H1 (cell line): ENCODE measurements around the gene S100A6. TPM values are rescaled to one million over a fixed set of nuclear protein-coding genes. Genes with fewer than 3 reads are reported as not detected.

Experiments used
- CTCF ChIA-PET: fragments of 300-600 bp; sonication (Branson Sonifier 250); formaldehyde crosslinking; loops from one replicate; lab custom pipeline; 2021; ENCODE audit not compliant: partially characterized antibody; lab: Charles Lee
- POLR2A ChIA-PET: fragments of 300-600 bp; sonication (Branson Sonifier 250); formaldehyde crosslinking; loops from one replicate; lab custom pipeline; 2021; ENCODE audit warnings: inconsistent platforms; ENCODE audit not compliant: partially characterized antibody; lab: Charles Lee
- DNase-seq, 2 experiments: peaks; one replicate each; pipeline versions ENCODE4 v3.0.0 to v3.0.0-alpha.2; 2010 to 2022; ENCODE audit warnings: low spot score in 2 of 2, low read depth in 1 of 2, mixed read lengths in 1 of 2
- FAIRE-seq: peaks from 2 replicates; lab custom pipeline; 2011; peaks lifted over from hg19 to GRCh38; lab: Jason Lieb, UNC
- H2AFZ ChIP-seq: 2 replicates; pipeline ENCODE4 v1.8.1; 2012; ENCODE audit warnings: low read length, inconsistent platforms
- H2AK5ac ChIP-seq: 2 replicates; pipeline ENCODE4 v1.6.1; 2013; ENCODE audit warnings: low read depth, low read length
- H2BK120ac ChIP-seq: replicated peaks from 2 replicates; pipeline ENCODE3; 2013; ENCODE audit warnings: low read depth, low read length, inconsistent platforms
- H2BK12ac ChIP-seq: 2 replicates; pipeline ENCODE4 v1.6.1; 2013; ENCODE audit warnings: low read depth, low read length
- H2BK15ac ChIP-seq: 2 replicates; pipeline ENCODE4 v1.6.1; 2013; ENCODE audit warnings: low read length
- H2BK20ac ChIP-seq: 2 replicates; pipeline ENCODE4 v1.6.1; 2013; ENCODE audit warnings: low read length
- H2BK5ac ChIP-seq: 2 replicates; pipeline ENCODE4 v1.6.1; 2013; ENCODE audit warnings: low read depth, low read length
- H3K14ac ChIP-seq: 2 replicates; pipeline ENCODE4 v1.6.1; 2013; ENCODE audit warnings: inconsistent platforms; ENCODE audit not compliant: insufficient read length
- H3K18ac ChIP-seq: 2 replicates; pipeline ENCODE4 v1.6.1; 2013; ENCODE audit warnings: low read length; ENCODE audit errors: extremely low read depth
- H3K23ac ChIP-seq: 2 replicates; pipeline ENCODE4 v1.6.1; 2013; ENCODE audit warnings: inconsistent platforms; ENCODE audit not compliant: insufficient read length
- H3K23me2 ChIP-seq: 2 replicates; pipeline ENCODE4 v1.6.1; 2013; ENCODE audit warnings: low read depth, low read length
- H3K27ac ChIP-seq: 2 replicates; pipeline ENCODE4 v1.6.1; 2011; ENCODE audit warnings: low read depth, low read length, inconsistent platforms
- H3K27me3 ChIP-seq, 4 experiments: replicated peaks in 1 of 4; 1 replicate in 1 of 4; 2 replicates in 3 of 4; pipeline versions ENCODE4 v1.6.1 to v1.8.1; 2011 to 2013; ENCODE audit warnings: low read length in 3 of 4, mild to moderate bottlenecking in 3 of 4, inconsistent platforms in 2 of 4, mixed read lengths in 2 of 4, moderate library complexity in 1 of 4; ENCODE audit not compliant: control insufficient read depth in 3 of 4, insufficient read depth in 3 of 4; ENCODE audit errors: extremely low read depth in 1 of 4
- H3K36me3 ChIP-seq, 4 experiments: 2 replicates each; pipeline versions ENCODE4 v1.6.1 to v1.8.1; 2011 to 2013; ENCODE audit warnings: mild to moderate bottlenecking in 4 of 4, low read length in 3 of 4, moderate library complexity in 2 of 4, control low read depth in 1 of 4, inconsistent platforms in 1 of 4; ENCODE audit not compliant: insufficient read depth in 4 of 4, control insufficient read depth in 2 of 4
- H3K4ac ChIP-seq: replicated peaks from 2 replicates; pipeline ENCODE3; 2013; ENCODE audit warnings: low read length, low read depth, mixed read lengths, inconsistent platforms; ENCODE audit not compliant: insufficient read length
- H3K4me1 ChIP-seq, 4 experiments: replicated peaks in 1 of 4; 1 replicate in 1 of 4; 2 replicates in 3 of 4; pipeline versions ENCODE4 v1.6.1 to v1.8.1; 2011 to 2013; ENCODE audit warnings: low read length in 3 of 4, inconsistent platforms in 2 of 4, mixed read lengths in 1 of 4; ENCODE audit not compliant: insufficient read depth in 4 of 4, control insufficient read depth in 3 of 4
- H3K4me2 ChIP-seq, 2 experiments: 2 replicates each; pipeline versions ENCODE4 v1.6.1 to v1.8.1; 2011 to 2013; ENCODE audit warnings: low read depth in 2 of 2, low read length in 2 of 2, control low read depth in 1 of 2, inconsistent platforms in 1 of 2, mild to moderate bottlenecking in 1 of 2; ENCODE audit not compliant: insufficient read depth in 1 of 2
- H3K4me3 ChIP-seq, 4 experiments: fragments of 200-600, 300-600 bp in 1 of 4; sonication (generic), shearing (Covaris generic), sonication (Bioruptor Twin) in 1 of 4; 2 replicates each; pipeline versions ENCODE4 v1.5.1 to v1.8.1; 2011 to 2016; ENCODE audit warnings: low read length in 4 of 4, low read depth in 3 of 4, control low read depth in 2 of 4, inconsistent platforms in 2 of 4, mild to moderate bottlenecking in 2 of 4, mixed read lengths in 1 of 4, moderate library complexity in 1 of 4; ENCODE audit not compliant: insufficient read depth in 2 of 4; ENCODE audit errors: extremely low read depth in 1 of 4
- H3K56ac ChIP-seq: replicated peaks from 2 replicates; pipeline ENCODE3; 2013; ENCODE audit warnings: low read depth, mild to moderate bottlenecking, mixed read lengths, low read length, inconsistent platforms; ENCODE audit not compliant: insufficient read length
- H3K79me1 ChIP-seq: 2 replicates; pipeline ENCODE4 v1.6.1; 2013; ENCODE audit warnings: low read depth, low read length, control low read depth
- H3K79me2 ChIP-seq, 2 experiments: 2 replicates each; pipeline versions ENCODE4 v1.6.1 to v1.8.1; 2012 to 2013; ENCODE audit warnings: low read length in 2 of 2, mild to moderate bottlenecking in 2 of 2, inconsistent platforms in 1 of 2; ENCODE audit not compliant: insufficient read depth in 2 of 2, control insufficient read depth in 1 of 2
- H3K9ac ChIP-seq, 4 experiments: replicated peaks in 1 of 4; 1 replicate in 1 of 4; 2 replicates in 3 of 4; pipeline versions ENCODE4 v1.6.1 to v1.8.1; 2011 to 2013; ENCODE audit warnings: low read depth in 3 of 4, low read length in 3 of 4, control low read depth in 2 of 4, mild to moderate bottlenecking in 2 of 4, moderate library complexity in 2 of 4, inconsistent platforms in 1 of 4; ENCODE audit errors: extremely low read depth in 1 of 4
- H3K9me3 ChIP-seq, 2 experiments: 2 replicates each; pipeline versions ENCODE4 v1.6.1 to v1.8.1; 2012 to 2013; ENCODE audit warnings: mild to moderate bottlenecking in 2 of 2, moderate library complexity in 2 of 2, control low read depth in 1 of 2, inconsistent platforms in 1 of 2, low read depth in 1 of 2, low read length in 1 of 2, mixed read lengths in 1 of 2; ENCODE audit not compliant: insufficient read depth in 2 of 2
- H4K20me1 ChIP-seq, 2 experiments: replicated peaks in 1 of 2; 2 replicates each; pipeline versions ENCODE3 to v1.8.1; 2011 to 2013; ENCODE audit warnings: inconsistent platforms in 2 of 2, low read length in 2 of 2, mild to moderate bottlenecking in 1 of 2; ENCODE audit not compliant: insufficient read depth in 2 of 2, control insufficient read depth in 1 of 2
- H4K5ac ChIP-seq: 2 replicates; pipeline ENCODE4 v1.6.1; 2013; ENCODE audit warnings: low read length, low read depth, mixed read lengths, inconsistent platforms; ENCODE audit not compliant: insufficient read length
- H4K8ac ChIP-seq: 2 replicates; pipeline ENCODE4 v1.8.0; 2013; ENCODE audit warnings: mild to moderate bottlenecking, moderate library complexity, low read length, inconsistent platforms; ENCODE audit not compliant: insufficient read depth; ENCODE audit errors: extremely low read depth
- H4K91ac ChIP-seq: replicated peaks from 2 replicates; pipeline ENCODE3; 2013; ENCODE audit warnings: low read length, mixed read lengths, inconsistent platforms; ENCODE audit not compliant: insufficient read length
- ATF3 ChIP-seq: IDR thresholded peaks from 2 replicates; pipeline ENCODE4 v1.6.1; 2011; ENCODE audit warnings: low read depth, mild to moderate bottlenecking, low read length; ENCODE audit not compliant: insufficient read depth
- BCL11A ChIP-seq, 2 experiments: IDR thresholded peaks; one replicate each; pipeline ENCODE4 v1.6.1; 2011; ENCODE audit warnings: low read depth in 2 of 2, low read length in 2 of 2, mild to moderate bottlenecking in 2 of 2
- EGR1 ChIP-seq: IDR thresholded peaks from 2 replicates; pipeline ENCODE4 v1.6.1; 2011; ENCODE audit warnings: low read depth, low read length, borderline replicate concordance
- EP300 ChIP-seq, 2 experiments: IDR thresholded peaks; 1 replicate in 1 of 2; 2 replicates in 1 of 2; pipeline ENCODE4 v1.6.1; 2011 to 2012; ENCODE audit warnings: low read depth in 2 of 2, low read length in 2 of 2, mild to moderate bottlenecking in 2 of 2, borderline replicate concordance in 1 of 2, inconsistent platforms in 1 of 2, moderate library complexity in 1 of 2
- JUND ChIP-seq: IDR thresholded peaks from 2 replicates; pipeline ENCODE4 v1.6.1; 2011; ENCODE audit warnings: mild to moderate bottlenecking, improper control_type of control experiment, low read length
- RBBP5 ChIP-seq: IDR thresholded peaks from 2 replicates; pipeline ENCODE4 v1.7.1; 2012; ENCODE audit warnings: low read depth, mild to moderate bottlenecking, inconsistent platforms, low read length, moderate library complexity, borderline replicate concordance
- SAP30 ChIP-seq: fragments of 300-600 bp; sonication (generic); IDR thresholded peaks from 2 replicates; pipeline ENCODE4 v1.7.1; 2012; ENCODE audit warnings: low read length, moderate library complexity, mild to moderate bottlenecking, inconsistent platforms; ENCODE audit not compliant: insufficient read depth, insufficient replicate concordance
- SRF ChIP-seq: IDR thresholded peaks from 2 replicates; pipeline ENCODE4 v1.6.1; 2011; ENCODE audit warnings: mild to moderate bottlenecking, low read depth, low read length, moderate library complexity
- SUZ12 ChIP-seq: fragments of 200-600 bp; sonication (generic); IDR thresholded peaks from 2 replicates; pipeline ENCODE4 v1.6.1; 2012; ENCODE audit warnings: mild to moderate bottlenecking, inconsistent platforms, low read length, moderate library complexity, mixed read lengths
- TAF1 ChIP-seq: IDR thresholded peaks from 2 replicates; pipeline ENCODE4 v1.6.1; 2011; ENCODE audit warnings: mild to moderate bottlenecking, low read depth, low read length
- TBP ChIP-seq: IDR thresholded peaks from 2 replicates; pipeline ENCODE4 v1.6.1; 2011; ENCODE audit warnings: low read depth, low read length, improper control_type of control experiment
- WGBS, 2 experiments: shearing (Covaris generic) in 1 of 2; methylation state at CpG; one replicate each; pipeline versions ENCODE4 v1.1.6 to v1.1.7; 2013 to 2015; ENCODE audit warnings: low lambda C conversion rate in 2 of 2, mixed read lengths in 2 of 2, inconsistent platforms in 1 of 2, low coverage in 1 of 2, missing lambda C conversion rate in 1 of 2; ENCODE audit not compliant: insufficient replicate concordance in 2 of 2, insufficient coverage in 1 of 2, insufficient read length in 1 of 2; ENCODE audit errors: extremely low coverage in 1 of 2, missing lambda C conversion rate in 1 of 2; 5-methylcytosine and 5-hydroxymethylcytosine counted together
- polyA plus RNA-seq, 7 experiments: library from polyadenylated mRNA; depleted of rRNA in 3 of 7; stranded (reverse) in 5 of 7; unstranded in 2 of 7; fragments of >200 nt in 5 of 7; fragments of 200-250 nt in 2 of 7; gene quantifications; 1 replicate in 5 of 7; 2 replicates in 1 of 7; 4 replicates in 1 of 7; pipeline versions ENCODE4 v1.2.1 to v1.2.3, GENCODE V29; 2011 to 2013; ENCODE audit warnings: missing spikeins in 2 of 7, mixed read lengths in 2 of 7
- total RNA-seq: library from RNA; stranded (reverse); fragmentation: NEBNext Ultra II Directional; extraction: Animal tissue kit (Norgen Biotek cat#: 25700); gene quantifications from 2 replicates; pipeline ENCODE4 v1.2.1, GENCODE V29; 2021

The S100A6 gene
- total and polyA plus RNA-seq, 2 of the 8 experiments (the other 6 are each of a cell fraction or from before 2014, with no cell fraction given) = 11.1 to 63.0 TPM

GRCh38 chr1:153538315-153538821 is 2.6 kb upstream of the S100A6 start:
- peak overlapping the region; percentile 81 for H3K18ac ChIP-seq
- no peak overlapping the region for H3K4me3 ChIP-seq
- no peak overlapping the region for H4K8ac ChIP-seq
- H3K56ac ChIP-seq = no peak overlapping the region
- H2BK5ac ChIP-seq = no peak overlapping the region
- H3K9ac ChIP-seq = no peak overlapping the region
- no peaks in the 10 kb centered on the region for H3K36me3 ChIP-seq
- H3K23ac ChIP-seq = no peak overlapping the region
- peak overlapping the region; percentile 25; the same call in 1 of the 2 replicates for H2BK15ac ChIP-seq
- H4K91ac ChIP-seq = peak overlapping the region; percentile 75
- H3K79me1 ChIP-seq = no peaks in the 10 kb centered on the region
- peaks cover 0 to 19% (median 6%) of the 10 kb centered on the region in 4 experiments; a peak in 5 of 7 replicates for H3K27me3 ChIP-seq
- H3K4ac ChIP-seq = peak overlapping the region; percentile 87
- peak in 1 of 2 experiments; percentile 68 for DNase-seq
- no peak overlapping the region for H3K27ac ChIP-seq
- H3K9me3 ChIP-seq = no peaks in the 10 kb centered on the region
- CTCF ChIA-PET = interaction anchor here (0.6 to 10.2 kb wide), 6 partner anchors 10 to 1008 kb away, joined by 3 to 165 read pairs (median 6); partner anchors contain the start of genes S100A3 and S100A4
- H3K14ac ChIP-seq = no peak overlapping the region
- no peak overlapping the region for H2BK120ac ChIP-seq
- no peaks in the 10 kb centered on the region for H3K79me2 ChIP-seq
- no peaks in the 10 kb centered on the region for H4K20me1 ChIP-seq
- 0 out of 2 replicates have a peak overlapping the region, but pooled peaks have one; percentile 69 for H2BK20ac ChIP-seq
- no peak overlapping the region; the same call in 1 of the 2 replicates for H2BK12ac ChIP-seq
- POLR2A ChIA-PET = interaction anchor here (1.1 kb wide), 1 partner anchor 89 kb away, joined by 5 read pairs; the partner anchor contains the start of gene S100A13
- H3K23me2 ChIP-seq = no peaks in the 10 kb centered on the region; the same call in 1 of the 2 replicates
- no peak overlapping the region; a peak in 1 of 4 replicates for H3K4me2 ChIP-seq
- H4K5ac ChIP-seq = peak overlapping the region; percentile 5
- peak; percentile 28 for FAIRE-seq
- no peak overlapping the region; the same call in 1 of the 2 replicates for H2AK5ac ChIP-seq
- peaks cover 11 to 31% (median 20%) of the 10 kb centered on the region in 4 experiments for H3K4me1 ChIP-seq
- 39% methylated on average over 6 of the region's 6 CpGs; no CpG with 5 or more reads in 1 of the 2 experiments for WGBS, 2 experiments
- peak overlapping the region; percentile 90; the same call in 1 of the 2 replicates for H2AFZ ChIP-seq
- TF ChIP-seq RBBP5 (no peak), JUND (no peak), EP300 (IDR thresholded peaks at IDR 0.05; ENCODE audit: borderline replicate concordance in 1 of 2, low read depth in 2 of 2, low read length in 2 of 2) (no peak), BCL11A (IDR thresholded peaks at IDR 0.05; ENCODE audit: low read depth in 2 of 2, low read length in 2 of 2) (no peak), EGR1 (no peak), SUZ12 (no peak), ATF3 (peak; percentile 55; the same call in 1 of the 2 replicates), SRF (no peak), TAF1 (0 out of 2 replicates have a peak, but pooled peaks have one; percentile 32), SAP30 (no peak), TBP (peak; percentile 30; the same call in 1 of the 2 replicates)
